Smooth muscle cell (in vitro differentiated cells): ENCODE measurements around the gene PTX4. TPM values are rescaled to one million over a fixed set of nuclear protein-coding genes. Genes with fewer than 3 reads are reported as not detected.

Source experiments
- DNase-seq: peaks from one replicate; lab custom pipeline; 2025; ENCODE audit not compliant: unreplicated experiment; lab: John Stamatoyannopoulos, UW
- H2AFZ ChIP-seq: fragments of 200-600 bp; sonication (generic); 2 replicates; pipeline ENCODE4 v1.6.0; 2016; ENCODE audit warnings: antibody characterized with exemption, low read depth, mild to moderate bottlenecking
- H3F3A ChIP-seq: fragments of 200-600 bp; sonication (generic); 2 replicates; pipeline ENCODE4 v1.6.0; 2017; ENCODE audit warnings: antibody characterized with exemption, low read depth
- H3K27ac ChIP-seq: fragments of 200-600 bp; sonication (generic); 2 replicates; pipeline ENCODE4 v1.5.1; 2016; ENCODE audit warnings: low read depth, mild to moderate bottlenecking
- H3K27me3 ChIP-seq: fragments of 200-600 bp; sonication (generic); 2 replicates; pipeline ENCODE4 v1.6.1; 2016; ENCODE audit warnings: low read depth, mild to moderate bottlenecking
- H3K36me3 ChIP-seq: fragments of 200-600 bp; sonication (generic); 2 replicates; pipeline ENCODE4 v1.5.1; 2016; ENCODE audit warnings: low read depth
- H3K4me1 ChIP-seq: fragments of 200-600 bp; sonication (generic); 2 replicates; pipeline ENCODE4 v1.5.1; 2016; ENCODE audit warnings: low read depth
- H3K4me2 ChIP-seq: fragments of 200-600 bp; sonication (generic); 2 replicates; pipeline ENCODE4 v1.6.0; 2016; ENCODE audit warnings: mild to moderate bottlenecking
- H3K4me3 ChIP-seq: fragments of 200-600 bp; sonication (generic); 2 replicates; pipeline ENCODE4 v1.5.1; 2016; ENCODE audit warnings: mild to moderate bottlenecking
- H3K79me2 ChIP-seq: fragments of 200-600 bp; sonication (generic); 2 replicates; pipeline ENCODE4 v1.6.0; 2016; ENCODE audit warnings: low read depth, mild to moderate bottlenecking
- H3K9ac ChIP-seq: fragments of 200-600 bp; sonication (generic); 2 replicates; pipeline ENCODE4 v1.6.0; 2016; ENCODE audit warnings: low read depth
- H3K9me3 ChIP-seq: fragments of 200-600 bp; sonication (generic); replicated peaks from 2 replicates; pipeline ENCODE4 v1.5.1; 2016; ENCODE audit warnings: low read depth
- H4K20me1 ChIP-seq: fragments of 200-600 bp; sonication (generic); 2 replicates; pipeline ENCODE4 v1.6.0; 2016; ENCODE audit warnings: low read depth
- CTCF ChIP-seq: fragments of 200-600 bp; sonication (generic); IDR thresholded peaks from 2 replicates; pipeline ENCODE4 v1.5.1; 2017; ENCODE audit warnings: borderline replicate concordance, mild to moderate bottlenecking, antibody characterized with exemption; ENCODE audit not compliant: insufficient read depth, poor library complexity, severe bottlenecking
- WGBS: methylation state at CpG from one replicate; pipeline ENCODE4 v1.1.7; 2016; ENCODE audit warnings: low lambda C conversion rate; 5-methylcytosine and 5-hydroxymethylcytosine counted together
- polyA plus RNA-seq: library from polyadenylated mRNA; unstranded; fragments of >200 nt; fragmentation: Nextera tagmentation; extraction: Ambion mirVana; gene quantifications from 2 replicates; pipeline ENCODE4 v1.2.1, GENCODE V29; 2016
- total RNA-seq: library from RNA; depleted of rRNA; stranded (reverse); fragments of >200 nt; gene quantifications from 2 replicates; pipeline ENCODE4 v1.2.3, GENCODE V29; 2014

Gene PTX4
- total and polyA plus RNA-seq, 2 experiments from 2014 or later: not detected

- DNase-seq: no peak
- no peak overlapping the region for H3K9ac ChIP-seq
- no peaks in the 10 kb centered on the region for H3K79me2 ChIP-seq
- H3K27ac ChIP-seq: no peak overlapping the region
- H3K4me1 ChIP-seq: no peaks in the 10 kb centered on the region
- H3K9me3 ChIP-seq: no peaks in the 10 kb centered on the region
- H3K4me2 ChIP-seq: no peak overlapping the region
- no peaks in the 10 kb centered on the region for H3K36me3 ChIP-seq
- no peaks in the 10 kb centered on the region for H3K27me3 ChIP-seq
- no peak overlapping the region for H2AFZ ChIP-seq
- TF ChIP-seq CTCF: no peak
- H4K20me1 ChIP-seq: no peaks in the 10 kb centered on the region
- no peaks in the 10 kb centered on the region for H3F3A ChIP-seq
- 93% methylated on average over 43 of the region's 44 CpGs for WGBS
- H3K4me3 ChIP-seq: no peak overlapping the region
Observed at GRCh38 chr16:1509307-1510221, 20.8 kb upstream of the PTX4 start.

- H3K4me1 ChIP-seq: no peaks in the 10 kb centered on the region
- H3K27me3 ChIP-seq: no peaks in the 10 kb centered on the region
- no peaks in the 10 kb centered on the region for H3K36me3 ChIP-seq
- H2AFZ ChIP-seq: no peak overlapping the region
- H3F3A ChIP-seq: no peaks in the 10 kb centered on the region
- H3K9ac ChIP-seq: no peak overlapping the region
- no peaks in the 10 kb centered on the region for H4K20me1 ChIP-seq
- H3K4me2 ChIP-seq: no peak overlapping the region
- no peak overlapping the region for H3K27ac ChIP-seq
- WGBS: 95% methylated on average over 24 of the region's 24 CpGs
- no peak for TF ChIP-seq CTCF
- H3K4me3 ChIP-seq: no peak overlapping the region
- DNase-seq: no peak
- H3K9me3 ChIP-seq: no peaks in the 10 kb centered on the region
- no peaks in the 10 kb centered on the region for H3K79me2 ChIP-seq
Observed at GRCh38 chr16:1508494-1509187, 19.9 kb upstream of the PTX4 start.

GRCh38 chr16:1506494-1507213 lies 17.9 kb upstream of the PTX4 start:
- Histone ChIP-seq H3K79me2 (no peaks in the 10 kb centered on the region), H3K4me2 (no peak overlapping the region), H4K20me1 (no peaks in the 10 kb centered on the region), H3F3A (no peaks in the 10 kb centered on the region), H3K4me1 (no peaks in the 10 kb centered on the region), H3K27me3 (no peaks in the 10 kb centered on the region), H3K36me3 (no peaks in the 10 kb centered on the region), H3K4me3 (no peak overlapping the region), H3K27ac (no peak overlapping the region), H3K9me3 (no peaks in the 10 kb centered on the region), H2AFZ (no peak overlapping the region), H3K9ac (no peak overlapping the region)
- TF ChIP-seq CTCF: no peak
- WGBS: 96% methylated on average over 37 of the region's 37 CpGs
- no peak for DNase-seq
